GM19238 (cell line): Measurements from ENCODE around the gene KDM6A.
"Not testable (repeated sequence)": the region's sequence is repeated elsewhere in the genome, so short reads cannot be mapped to it uniquely, and the experiment has no call there.

Experiments used
- DNase-seq: peaks from one replicate; pipeline ENCODE4 v3.0.0; 2011; ENCODE audit warnings: low spot score; ENCODE audit not compliant: insufficient read length

KDM6A gene

DNA sequence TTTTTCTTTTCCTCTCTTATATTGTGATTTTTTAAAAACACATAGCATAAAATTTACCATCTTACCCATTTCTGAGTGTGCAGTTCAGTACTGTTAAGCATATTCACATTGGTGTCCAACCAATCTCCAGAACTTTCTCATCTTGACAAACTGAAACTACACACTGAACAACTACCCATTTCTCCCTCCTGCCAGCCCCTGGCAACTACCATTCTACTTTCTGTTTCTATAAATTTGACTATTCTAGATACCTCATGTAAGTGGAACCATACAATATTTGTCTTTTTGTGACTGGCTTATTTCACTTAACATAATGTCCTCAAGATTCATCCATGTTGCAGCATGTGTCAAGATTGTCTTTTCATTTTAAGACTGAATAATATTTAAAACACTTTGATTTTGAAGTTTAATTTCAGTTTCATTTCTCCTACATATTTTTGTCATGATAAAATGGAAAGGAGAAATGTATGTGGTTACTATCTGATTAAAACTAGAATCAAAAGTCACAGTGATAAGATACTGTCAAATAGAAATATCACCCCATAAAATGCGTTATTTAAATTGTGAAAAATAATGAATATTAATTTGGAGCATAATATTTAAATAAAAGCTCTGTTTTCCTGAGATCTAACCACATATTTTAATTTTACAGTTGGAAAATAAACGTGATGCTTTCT, 204.9 kb downstream of the KDM6A start:
- no peak for DNase-seq

GRCh38 chrX:45083314-45083713, 210.3 kb downstream of the KDM6A start:
- no peak for DNase-seq

DNA sequence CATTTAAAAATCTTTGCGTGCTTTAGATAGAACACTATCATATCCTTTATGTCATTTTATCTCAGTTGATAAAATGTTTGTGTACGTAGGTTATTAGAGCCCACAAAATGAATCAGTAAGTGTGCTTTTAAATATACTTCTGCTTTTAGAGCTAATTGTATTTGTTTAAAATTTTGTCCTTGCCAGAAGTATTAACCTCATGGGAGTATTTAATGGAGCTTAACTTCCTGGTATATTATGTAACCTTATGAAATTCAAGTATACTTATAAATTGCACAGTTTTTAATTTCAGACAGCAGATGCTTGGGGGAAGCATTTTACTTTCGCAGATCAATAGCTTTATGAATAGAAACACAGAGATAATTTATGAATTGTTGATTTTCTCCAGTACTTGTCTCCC, 237.5 kb downstream of the KDM6A start:
- DNase-seq, result no peak

DNA sequence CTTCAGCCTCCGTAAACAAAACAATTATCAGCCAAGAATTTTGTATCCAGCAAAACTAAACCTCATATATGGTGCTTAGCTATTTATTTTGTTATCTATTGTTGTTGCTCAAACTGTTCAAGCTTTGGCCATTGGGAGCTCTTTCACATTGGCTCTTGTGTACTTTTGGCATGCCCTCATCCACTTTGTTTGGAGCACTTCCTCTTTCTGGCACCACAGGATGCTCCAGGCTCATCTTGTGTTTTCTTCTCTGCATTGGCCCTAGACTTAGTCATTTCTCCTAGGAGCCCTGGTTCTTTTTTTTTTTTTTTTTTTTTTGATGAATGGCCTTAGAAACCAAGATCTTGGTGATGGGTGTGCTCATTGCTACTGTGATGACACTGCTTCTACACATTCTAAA, 253.2 kb downstream of the KDM6A start:
- DNase-seq, result no peak

- DNase-seq, result no peak
These were observed 256.0 kb downstream of the KDM6A start for GRCh38 chrX:45128896-45129454.

- no peak for DNase-seq
These were observed 260.5 kb downstream of the KDM6A start for GRCh38 chrX:45133465-45133864.

- no peak for DNase-seq
These were observed 261.3 kb downstream of the KDM6A start for GRCh38 chrX:45134315-45134731.

GRCh38 chrX:45134775-45135174, 261.8 kb downstream of the KDM6A start:
- no peak for DNase-seq

DNA sequence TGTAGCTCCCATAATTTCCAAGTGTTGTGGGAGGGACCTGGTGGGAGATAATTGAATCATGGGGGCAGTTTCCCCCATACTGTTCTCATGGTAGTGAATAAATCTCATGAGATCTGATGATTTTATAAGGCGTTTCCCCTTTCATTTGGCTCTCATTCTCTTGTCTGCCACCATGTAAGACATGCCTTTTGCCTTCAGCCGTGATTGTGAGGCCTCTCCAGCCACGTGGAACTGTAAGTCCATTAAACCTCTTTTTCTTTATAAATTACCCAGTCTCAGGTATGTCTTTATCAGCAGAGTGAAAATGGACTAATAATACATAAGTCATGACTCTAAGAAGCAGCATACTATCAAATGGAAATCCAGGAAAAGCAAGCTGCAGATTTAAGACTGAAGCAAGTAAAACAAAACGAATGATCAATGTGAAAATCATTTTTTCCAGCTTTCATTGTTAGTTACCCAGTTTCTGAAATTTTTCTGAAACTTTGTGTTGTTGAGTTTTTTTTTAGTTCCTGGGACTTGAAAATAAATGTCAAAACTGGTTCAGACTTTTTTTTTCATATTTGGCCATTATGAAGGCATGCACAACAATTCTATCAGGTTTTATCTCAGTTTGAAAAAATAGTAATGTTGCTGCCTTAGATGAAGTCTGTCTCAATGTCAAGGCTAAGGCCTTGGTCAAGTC, 262.5 kb downstream of the KDM6A start:
- DNase-seq, result not testable (repeated sequence)

DNA sequence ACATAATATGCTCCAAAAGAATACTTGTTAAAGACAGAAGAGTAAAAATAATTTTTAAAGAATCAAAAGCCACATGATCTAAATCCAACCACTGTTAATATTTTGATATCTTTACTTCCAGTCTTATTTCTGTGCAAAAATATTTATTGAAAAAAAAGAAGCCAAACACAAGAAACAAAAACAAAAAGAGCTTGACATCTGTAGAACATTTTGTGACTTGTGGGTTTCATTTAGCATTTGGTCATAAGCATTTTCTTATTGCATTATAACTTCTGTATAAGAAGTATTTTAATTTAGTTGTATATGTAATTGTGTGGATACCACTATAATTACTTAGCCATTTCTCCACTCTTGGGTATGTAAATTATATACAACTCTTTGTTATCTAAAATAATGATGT, 264.5 kb downstream of the KDM6A start:
- DNase-seq, result no peak

DNA sequence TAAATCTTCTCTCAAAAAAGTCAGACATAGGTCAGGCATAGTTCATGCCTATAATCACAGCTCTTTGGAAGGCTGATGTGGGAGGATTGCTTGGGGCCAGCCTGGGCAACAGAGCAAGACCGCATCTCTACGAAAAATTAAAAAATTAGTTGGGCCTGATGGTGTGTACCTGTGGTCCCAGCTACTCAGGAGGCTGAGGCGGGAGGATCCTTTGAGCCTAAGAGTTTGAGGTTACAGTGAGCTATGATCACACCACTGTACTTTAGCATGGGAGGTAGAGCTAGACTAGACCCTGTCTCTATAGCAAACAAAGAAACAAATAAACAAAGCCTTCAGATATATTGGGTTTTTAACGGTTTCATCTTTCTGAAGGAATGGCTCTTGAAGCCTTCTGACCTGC, 265.5 kb downstream of the KDM6A start:
- no peak for DNase-seq

- DNase-seq, result no peak
These were observed 267.8 kb downstream of the KDM6A start for GRCh38 chrX:45140812-45141211.

- DNase-seq, result no peak
These were observed 269.2 kb downstream of the KDM6A start for GRCh38 chrX:45142185-45142584.

DNA sequence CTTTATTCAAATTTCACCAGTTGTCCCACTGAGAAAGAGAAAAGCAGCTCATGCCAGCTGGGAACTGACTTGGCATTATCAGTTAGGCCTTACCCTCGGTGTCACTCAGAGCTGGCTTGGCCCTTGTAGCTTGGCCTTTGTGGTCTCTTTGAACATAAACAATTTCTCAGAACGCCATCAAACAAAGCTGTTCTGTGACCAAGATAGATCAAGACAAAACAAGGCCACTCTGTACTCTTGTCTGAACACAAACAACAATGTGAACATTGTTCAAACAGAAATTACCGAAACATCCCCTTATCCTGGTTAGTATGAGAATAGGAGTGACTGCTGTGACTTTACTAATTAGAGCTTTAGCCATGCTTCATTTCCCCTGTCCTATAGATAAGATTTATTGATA, 270.5 kb downstream of the KDM6A start:
- no peak for DNase-seq

DNA sequence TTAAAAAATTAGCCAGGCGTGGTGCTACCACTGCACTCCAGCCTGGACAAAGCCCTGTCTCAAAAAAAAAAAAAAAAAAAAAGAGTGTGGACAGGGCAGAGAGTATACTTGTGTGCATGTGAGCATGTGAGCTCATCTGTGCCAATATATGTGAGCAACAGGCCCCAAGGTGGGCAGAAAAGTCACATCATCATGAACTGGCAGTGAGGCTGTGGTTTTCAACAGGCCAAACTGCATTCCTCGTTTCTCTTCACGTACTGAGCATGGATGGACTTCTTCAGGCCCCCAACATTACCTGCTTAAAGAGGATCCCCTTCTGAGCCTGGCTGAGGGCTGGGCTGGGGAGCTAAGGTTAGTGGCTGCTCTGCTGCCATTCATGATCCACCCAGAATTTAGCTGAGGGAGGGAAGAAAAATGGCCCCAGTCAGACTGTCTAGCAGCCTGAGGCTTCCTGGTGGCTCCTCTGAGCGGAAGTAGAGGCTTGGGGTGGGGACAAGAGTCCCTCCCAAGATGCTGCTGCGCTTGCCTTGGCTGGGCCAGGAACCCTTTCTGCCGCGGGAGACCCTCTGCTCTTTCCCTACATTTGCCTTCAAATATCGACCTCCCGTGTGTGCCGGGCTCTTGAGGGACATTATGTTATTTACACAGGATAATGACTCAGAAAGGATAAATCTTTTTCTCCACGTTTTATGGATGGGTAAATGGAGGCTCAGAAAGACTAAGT, 272.7 kb downstream of the KDM6A start:
- no peak for DNase-seq

- DNase-seq, result no peak
These were observed 277.8 kb downstream of the KDM6A start for GRCh38 chrX:45150821-45151220.

DNA sequence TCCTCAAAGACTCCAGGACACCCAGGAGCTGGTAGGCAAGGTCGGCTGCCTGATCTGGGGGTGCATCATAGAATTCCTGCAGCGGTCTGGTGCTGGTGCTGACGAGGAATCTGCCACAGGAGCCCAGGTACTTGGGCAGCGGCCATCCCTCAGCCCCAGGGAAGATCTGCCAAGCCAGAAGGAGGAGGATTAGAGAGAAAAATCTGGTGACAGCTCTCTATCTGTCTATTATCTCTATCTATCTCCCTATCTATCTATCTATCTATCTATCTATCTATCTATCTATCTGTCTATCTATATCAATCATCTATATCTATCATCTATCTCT, 281.0 kb downstream of the KDM6A start:
- no peak for DNase-seq

DNA sequence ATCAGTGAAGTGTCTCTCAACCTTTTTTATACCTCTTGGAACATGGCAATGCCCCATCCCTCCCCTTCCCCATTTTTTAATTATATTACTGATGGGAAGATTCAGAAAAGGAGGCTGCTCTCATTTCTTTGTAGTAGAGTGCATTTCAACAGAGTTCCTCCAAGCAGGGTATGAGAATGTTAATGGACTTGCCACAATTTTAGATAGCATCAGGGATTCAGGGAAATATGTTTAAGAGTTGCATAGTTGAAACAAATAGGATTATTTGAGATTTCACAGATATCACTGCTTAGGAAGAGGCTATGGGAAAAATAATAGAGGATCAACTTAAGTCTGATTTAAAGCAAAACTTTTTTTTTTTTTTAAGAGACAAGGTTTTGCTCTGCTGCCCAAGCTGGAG, 281.5 kb downstream of the KDM6A start:
- DNase-seq, result no peak

DNA sequence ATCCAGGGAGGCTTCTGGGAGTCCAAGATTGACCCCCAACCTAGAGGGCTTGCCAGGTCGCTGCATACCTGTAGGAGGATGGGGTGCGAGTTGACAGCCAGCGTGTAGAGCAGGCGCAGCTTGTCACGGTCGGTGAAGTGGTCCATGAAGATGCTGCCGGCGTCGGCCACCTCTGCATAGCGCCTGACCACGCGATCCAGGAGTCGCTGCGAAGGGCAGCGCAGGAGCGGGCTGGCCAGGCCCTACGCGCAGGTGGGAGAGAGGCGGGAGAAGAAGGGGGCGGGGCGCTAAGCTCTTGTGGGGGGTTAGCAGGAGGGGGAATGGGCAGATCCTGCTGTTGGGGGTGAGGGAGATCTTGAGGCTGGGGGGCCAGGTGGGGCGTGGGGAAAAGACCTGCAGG, 284.7 kb downstream of the KDM6A start:
- DNase-seq, result no peak
